Activated B cell treated with CpG ODN at 0.5 μM for 24 hours (primary cell): ENCODE data around the gene SYNGAP1. TPM values are rescaled to one million over a fixed set of nuclear protein-coding genes. Genes with fewer than 3 reads are reported as not detected.

Experiments
- ATAC-seq: fragments of 200-7000 bp; cut with Tn5 transposase; one replicate; pipeline ENCODE4 v1.10.0; 2021; ENCODE audit warnings: low read depth, mild to moderate bottlenecking, moderate library complexity
- CTCF ChIA-PET: fragments of 350-600 bp; sonication (Branson Sonifier 250); formaldehyde crosslinking; loops from one replicate; lab custom pipeline; 2021; ENCODE audit warnings: antibody characterized with exemption; lab: Charles Lee
- POLR2A ChIA-PET: fragments of 350-600 bp; sonication (Branson Sonifier 250); formaldehyde crosslinking; loops from one replicate; lab custom pipeline; 2021; ENCODE audit warnings: antibody characterized with exemption; lab: Charles Lee
- DNase-seq: peaks from one replicate; pipeline ENCODE4 v3.0.0; 2022
- H3K27ac Mint-ChIP-seq: one replicate; pipeline ENCODE4 v1.8.0; 2020; ENCODE audit warnings: mixed read lengths
- H3K27me3 Mint-ChIP-seq: one replicate; pipeline ENCODE4 v1.8.0; 2021; ENCODE audit warnings: mixed read lengths
- H3K36me3 Mint-ChIP-seq: one replicate; pipeline ENCODE4 v1.8.0; 2021; ENCODE audit warnings: low read depth, mixed read lengths
- H3K4me1 Mint-ChIP-seq: one replicate; pipeline ENCODE4 v1.8.0; 2021; ENCODE audit warnings: mixed read lengths
- H3K4me3 Mint-ChIP-seq: one replicate; pipeline ENCODE4 v1.8.0; 2020; ENCODE audit warnings: mild to moderate bottlenecking, mixed read lengths
- H3K9me3 Mint-ChIP-seq: one replicate; pipeline ENCODE4 v1.8.0; 2020; ENCODE audit warnings: mixed read lengths
- intact Hi-C: fragments of 100-400 bp; cut with micrococcal nuclease; formaldehyde crosslinking; loops from one replicate; pipeline ENCODE4 v1.15.1; 2024
- total RNA-seq: library from RNA; stranded (reverse); gene quantifications from 2 replicates; pipeline ENCODE4 v1.2.3, GENCODE V29; 2022
- TF ChIP-seq, protein P1 (sequence below): fragments of 200-600 bp; IDR thresholded peaks from one replicate; pipeline ENCODE4 v1.8.0; 2022; ENCODE audit warnings: antibody characterized with exemption, mild to moderate bottlenecking

SYNGAP1 gene
- total RNA-seq, 1 donor from 2014 or later, result 25.4 TPM

DNA sequence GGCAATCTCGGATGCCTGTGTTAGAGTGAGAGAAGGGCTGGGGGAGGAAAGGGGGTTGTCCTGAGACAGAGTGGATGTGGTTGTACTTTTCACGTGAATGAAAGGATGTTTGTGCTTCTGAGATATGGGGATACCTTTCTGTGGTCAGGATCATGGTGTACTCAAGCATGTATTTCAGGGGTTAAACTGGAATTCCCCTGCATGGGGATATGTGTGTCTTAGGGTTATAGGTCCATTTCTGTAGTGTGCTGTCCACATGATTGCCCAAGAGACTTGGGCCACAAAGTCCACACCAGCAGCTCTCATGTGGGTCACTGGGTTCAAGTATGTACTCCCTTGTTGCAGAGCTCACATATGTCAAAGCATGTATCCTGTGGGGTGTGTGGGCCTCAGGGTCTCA, 10.5 kb downstream of the SYNGAP1 start:
- Mint-ChIP-seq H3K4me1 (peaks cover 82% of the 10 kb centered on the region), H3K27me3 (no peaks in the 10 kb centered on the region), H3K4me3 (peak overlapping the region; percentile 67), H3K27ac (peak overlapping the region; percentile 60), H3K9me3 (no peaks in the 10 kb centered on the region), H3K36me3 (peaks cover 3% of the 10 kb centered on the region)
- intact Hi-C loops, result loop anchor here (5.0 kb wide), 2 partner anchors 223 to 357 kb away; partner anchors contain the start of genes LEMD2 and RING1
- DNase-seq (no peak), ATAC-seq (no peak)
- ChIA-PET CTCF (interaction anchor here (0.7 to 2.6 kb wide), 7 partner anchors 11 to 202 kb away, joined by 3 to 9 read pairs (median 3); partner anchors contain the start of genes B3GALT4, CUTA, SYNGAP1 and ZBTB9), POLR2A (interaction anchor here (0.7 to 3.3 kb wide), 12 partner anchors 13 to 281 kb away, joined by 4 to 28 read pairs (median 8); partner anchors contain the start of genes BAK1, CUTA, RPS18 and SYNGAP1)
- TF ChIP-seq, protein P1, sequence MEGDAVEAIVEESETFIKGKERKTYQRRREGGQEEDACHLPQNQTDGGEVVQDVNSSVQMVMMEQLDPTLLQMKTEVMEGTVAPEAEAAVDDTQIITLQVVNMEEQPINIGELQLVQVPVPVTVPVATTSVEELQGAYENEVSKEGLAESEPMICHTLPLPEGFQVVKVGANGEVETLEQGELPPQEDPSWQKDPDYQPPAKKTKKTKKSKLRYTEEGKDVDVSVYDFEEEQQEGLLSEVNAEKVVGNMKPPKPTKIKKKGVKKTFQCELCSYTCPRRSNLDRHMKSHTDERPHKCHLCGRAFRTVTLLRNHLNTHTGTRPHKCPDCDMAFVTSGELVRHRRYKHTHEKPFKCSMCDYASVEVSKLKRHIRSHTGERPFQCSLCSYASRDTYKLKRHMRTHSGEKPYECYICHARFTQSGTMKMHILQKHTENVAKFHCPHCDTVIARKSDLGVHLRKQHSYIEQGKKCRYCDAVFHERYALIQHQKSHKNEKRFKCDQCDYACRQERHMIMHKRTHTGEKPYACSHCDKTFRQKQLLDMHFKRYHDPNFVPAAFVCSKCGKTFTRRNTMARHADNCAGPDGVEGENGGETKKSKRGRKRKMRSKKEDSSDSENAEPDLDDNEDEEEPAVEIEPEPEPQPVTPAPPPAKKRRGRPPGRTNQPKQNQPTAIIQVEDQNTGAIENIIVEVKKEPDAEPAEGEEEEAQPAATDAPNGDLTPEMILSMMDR, result no peak

DNA sequence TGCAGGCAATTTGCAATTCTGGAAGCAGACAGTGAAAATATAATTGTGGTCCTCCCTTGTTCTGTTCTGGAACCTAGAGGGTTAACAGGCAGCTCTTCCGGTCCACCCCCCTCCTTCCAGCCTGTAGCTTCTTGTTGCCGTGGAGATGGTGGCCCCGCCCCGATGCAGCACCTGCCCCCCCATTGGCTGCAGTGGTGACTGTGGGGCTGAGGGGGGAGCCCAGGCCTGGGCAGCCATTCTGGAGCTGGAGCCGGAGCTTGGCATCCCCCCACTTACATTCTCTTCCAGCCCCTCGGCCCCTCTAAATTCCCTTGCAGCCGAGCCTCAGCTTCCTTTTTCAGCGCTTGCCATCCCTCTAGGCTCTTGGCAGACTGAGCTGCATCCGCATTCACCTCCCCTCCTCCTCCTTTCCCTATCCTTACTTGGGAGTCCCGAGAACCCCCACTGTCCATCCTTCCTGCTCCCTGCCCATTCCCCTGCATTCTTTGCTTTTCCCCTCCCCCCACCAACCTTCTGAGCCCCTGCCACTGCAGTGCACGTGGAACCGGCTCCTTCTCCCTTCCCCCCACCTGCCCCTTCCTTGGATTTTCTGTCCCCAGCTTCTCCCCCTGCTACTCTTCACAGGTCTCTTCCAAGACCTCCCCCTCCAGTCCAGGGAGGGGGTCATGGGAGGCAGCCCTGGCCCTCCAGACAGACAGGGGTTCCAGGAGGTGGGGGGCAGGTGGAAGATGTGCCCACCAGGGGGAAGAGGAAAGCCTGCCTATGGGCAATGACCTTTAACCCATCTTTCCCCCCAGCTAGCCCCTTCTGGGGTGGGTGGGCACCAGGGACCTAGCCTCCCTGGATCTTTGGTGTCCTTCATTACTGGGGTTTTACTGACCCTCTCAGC, 11.4 kb downstream of the SYNGAP1 start:
- peak; percentile 69 for DNase-seq
- POLR2A ChIA-PET, result interaction anchor here (0.6 to 3.3 kb wide), 19 partner anchors 9 to 280 kb away, joined by 3 to 28 read pairs (median 6); partner anchors contain the start of genes B3GALT4, BAK1, CUTA and RPS18
- Mint-ChIP-seq H3K27ac (peak overlapping the region; percentile 60), H3K27me3 (no peaks in the 10 kb centered on the region), H3K9me3 (no peaks in the 10 kb centered on the region), H3K36me3 (peaks cover 12% of the 10 kb centered on the region), H3K4me1 (peaks cover 78% of the 10 kb centered on the region), H3K4me3 (peak overlapping the region; percentile 67)
- TF ChIP-seq, protein P1, result no peak
- CTCF ChIA-PET, result interaction anchor here (0.7 to 2.6 kb wide), 6 partner anchors 12 to 201 kb away, joined by 3 to 9 read pairs (median 4); partner anchors contain the start of genes B3GALT4, CUTA, SYNGAP1 and ZBTB9
- intact Hi-C loops, result loop anchor here (5.0 kb wide), 2 partner anchors 224 to 356 kb away; partner anchors contain the start of genes LEMD2 and RING1
- ATAC-seq, result peak; percentile 56

DNA sequence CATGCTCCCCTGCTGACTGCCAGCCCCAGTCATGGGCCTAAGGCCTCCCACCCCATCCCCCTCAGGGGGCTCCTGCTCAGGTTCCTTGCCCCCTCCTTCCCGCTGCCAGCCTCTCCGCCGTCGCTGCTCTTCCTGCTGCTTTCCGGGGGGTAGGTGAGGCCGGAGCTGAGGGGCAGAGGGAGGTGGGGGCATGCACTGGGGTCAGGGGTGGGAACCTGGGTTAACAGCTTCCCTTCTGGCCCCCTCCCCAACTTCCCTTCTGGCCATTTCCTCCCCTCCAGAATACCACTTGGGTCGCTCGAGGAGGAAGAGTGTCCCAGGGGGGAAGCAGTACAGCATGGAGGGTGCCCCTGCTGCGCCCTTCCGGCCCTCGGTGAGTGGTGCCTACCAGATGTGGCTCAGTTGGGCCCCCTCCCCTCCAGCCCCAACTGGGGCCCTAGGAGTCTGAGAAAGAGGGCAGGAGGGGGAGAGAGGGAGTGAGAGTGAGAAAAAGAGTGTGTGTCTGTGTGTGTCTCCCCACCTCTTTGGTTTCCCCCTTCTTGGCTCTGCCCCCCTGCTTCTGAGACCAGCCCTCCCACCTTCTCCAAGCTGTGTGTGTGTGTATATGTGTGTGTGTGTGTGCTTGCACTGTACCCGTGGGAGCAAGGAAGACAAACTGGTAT, 12.1 kb downstream of the SYNGAP1 start:
- peak overlapping the region; percentile 60 for H3K27ac Mint-ChIP-seq
- peak; percentile 47 for ATAC-seq
- intact Hi-C loops, result loop anchor here (1.0 to 5.0 kb wide), 3 partner anchors 22 to 355 kb away; partner anchors contain the start of genes LEMD2, RING1 and ZBTB9

DNA sequence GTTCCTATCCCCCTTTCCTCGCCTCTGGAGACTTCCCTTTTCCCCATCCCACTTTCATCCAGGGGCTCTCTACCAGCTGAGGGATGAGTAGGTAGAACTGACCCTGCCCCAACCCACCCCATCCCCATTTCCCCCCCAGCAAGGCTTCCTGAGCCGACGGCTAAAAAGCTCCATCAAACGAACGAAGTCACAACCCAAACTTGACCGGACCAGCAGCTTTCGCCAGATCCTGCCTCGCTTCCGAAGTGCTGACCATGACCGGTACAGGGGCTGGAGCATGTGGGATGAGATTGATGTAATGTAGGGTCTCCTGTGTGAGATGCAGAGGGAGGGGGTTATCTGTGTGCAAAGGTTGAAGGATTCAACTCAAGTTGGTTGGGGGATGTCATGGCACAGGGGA, 12.7 kb downstream of the SYNGAP1 start:
- DNase-seq (no peak), ATAC-seq (no peak)
- H3K4me1 Mint-ChIP-seq, result peaks cover 64% of the 10 kb centered on the region
- TF ChIP-seq, protein P1, result no peak
- peaks cover 24% of the 10 kb centered on the region for H3K36me3 Mint-ChIP-seq
- intact Hi-C loops, result loop anchor here (1.0 to 5.0 kb wide), 3 partner anchors 22 to 355 kb away; partner anchors contain the start of genes LEMD2, RING1 and ZBTB9
- peak overlapping the region; percentile 60 for H3K27ac Mint-ChIP-seq
- ChIA-PET POLR2A (interaction anchor here (0.5 to 3.3 kb wide), 11 partner anchors 9 to 321 kb away, joined by 3 to 28 read pairs (median 4); partner anchors contain the start of genes CUTA, RPS18, SYNGAP1 and UQCC2), CTCF (interaction anchor here (0.8 kb wide), 1 partner anchor 42 kb away, joined by 3 read pairs; no protein-coding TSS in a partner anchor)
- H3K4me3 Mint-ChIP-seq, result peak overlapping the region; percentile 67
- no peaks in the 10 kb centered on the region for H3K27me3 Mint-ChIP-seq
- no peaks in the 10 kb centered on the region for H3K9me3 Mint-ChIP-seq

More for the DNA sequence above, 12.1 kb downstream of the SYNGAP1 start:
- POLR2A ChIA-PET, result interaction anchor here (0.5 to 3.3 kb wide), 15 partner anchors 9 to 279 kb away, joined by 3 to 28 read pairs (median 5); partner anchors contain the start of genes CUTA, RPS18, SYNGAP1 and UQCC2
- CTCF ChIA-PET, result interaction anchor here (0.8 to 2.6 kb wide), 3 partner anchors 13 to 41 kb away, joined by 3 to 9 read pairs (median 5); partner anchors contain the start of genes CUTA, SYNGAP1 and ZBTB9
- Mint-ChIP-seq H3K27me3 (no peaks in the 10 kb centered on the region), H3K36me3 (peaks cover 19% of the 10 kb centered on the region), H3K4me3 (peak overlapping the region; percentile 67), H3K9me3 (no peaks in the 10 kb centered on the region), H3K4me1 (peaks cover 70% of the 10 kb centered on the region)
- TF ChIP-seq, protein P1, result no peak
- DNase-seq, result peak; percentile 47
